ENCODE results near the gene CPM. TPM values are rescaled to one million over a fixed set of nuclear protein-coding genes. Genes with fewer than 3 reads are reported as not detected.

The CPM gene
- total and polyA plus RNA-seq, 10 of the 15 experiments (the other 5 are each of a cell fraction or from before 2014, with no cell fraction given), result 0.06 to 1.7 (median 0.41) TPM

GRCh38 chr12:68972595-68972994, 39.6 kb upstream of the CPM start (continued):
- TF ChIP-seq HSF1 (IDR thresholded peaks at IDR 0.05; ENCODE audit: low read depth, low read length) (no peak), RCOR1 (conservative IDR thresholded peaks at IDR 0.05; ENCODE audit: low read depth, low read length) (no peak), ATF7 (IDR thresholded peaks at IDR 0.05; ENCODE audit: low read depth) (no peak), TCF7 (IDR thresholded peaks at IDR 0.05; ENCODE audit: borderline replicate concordance) (no peak), SIX5 (IDR thresholded peaks at IDR 0.05; ENCODE audit: low read depth, low read length, severe bottlenecking) (no peak)

- RAD21 ChIA-PET (ENCODE audit: unreplicated experiment), result no interaction called here
- POLR2A ChIA-PET, result no interaction called here
- 71% methylated on average over 7 of the region's 8 CpGs for whole genome bisulfite sequencing (ENCODE audit: insufficient coverage, insufficient replicate concordance, low lambda C conversion rate, missing lambda C conversion rate)
- in situ Hi-C loops (cut with MboI), result no loop called here
- Histone ChIP-seq H3K9ac (ENCODE audit: control insufficient read depth, insufficient read depth, low read length) (no peak overlapping the region), H3K79me2 (ENCODE audit: control insufficient read depth, insufficient read depth, low read length) (no peaks in the 10 kb centered on the region), H2AFZ (ENCODE audit: control insufficient read depth, low read depth, low read length) (no peak overlapping the region), H3K4me1 (ENCODE audit: control insufficient read depth, insufficient read depth, low read length) (no peaks in the 10 kb centered on the region), H3K36me3 (ENCODE audit: control insufficient read depth in 2 of 2, insufficient read depth in 2 of 2, low read length in 1 of 2) (no peaks in the 10 kb centered on the region), H3K27ac (ENCODE audit: control insufficient read depth, insufficient read depth) (no peak overlapping the region), H3K9me3 (replicated peaks; ENCODE audit: control insufficient read depth, insufficient read depth, low read length) (no peaks in the 10 kb centered on the region), H3K4me3 (no peak overlapping the region), H4K20me1 (ENCODE audit: control insufficient read depth, insufficient read depth) (no peaks in the 10 kb centered on the region), H3K4me2 (ENCODE audit: control insufficient read depth, insufficient read depth) (no peak overlapping the region), H3K27me3 (replicated peaks in 1 of 2; ENCODE audit: control insufficient read depth in 2 of 2, insufficient read depth in 2 of 2, low read length in 1 of 2) (no peaks in the 10 kb centered on the region)
- BruUV-seq (replicated peaks), result no TSS peak
- intact Hi-C loops (cut with micrococcal nuclease; ENCODE audit: unreplicated experiment), result no loop called here
- CTCF ChIA-PET, result interaction anchor here (1.1 kb wide), 1 partner anchor 19 kb away, joined by 3 read pairs; no protein-coding TSS in a partner anchor
- SMC1A ChIA-PET (ENCODE audit: uncharacterized antibody, unreplicated experiment), result interaction anchor here (0.6 kb wide), 1 partner anchor 762 kb away, joined by 3 read pairs; no protein-coding TSS in a partner anchor
- ATAC-seq (no peak), FAIRE-seq (no peak), DNase-seq (ENCODE audit: low read depth, low spot score) (no peak)
- TF ChIP-seq ZNF217 (IDR thresholded peaks at IDR 0.05), result no peak
- TF ChIP-seq SIX5 (IDR thresholded peaks at IDR 0.05; ENCODE audit: low read depth, low read length, severe bottlenecking), result no peak
- TF ChIP-seq CREM (IDR thresholded peaks at IDR 0.05; ENCODE audit: low read depth), result no peak
- TF ChIP-seq ZZZ3 (IDR thresholded peaks at IDR 0.05; ENCODE audit: control insufficient read depth, insufficient read length, low read depth), result no peak
- no peak for TF ChIP-seq IKZF1 (conservative IDR thresholded peaks at IDR 0.05)
- TF ChIP-seq NRF1 (conservative IDR thresholded peaks at IDR 0.05; ENCODE audit: low read depth, low read length), result no peak
- TF ChIP-seq POLR2AphosphoS5 (IDR thresholded peaks at IDR 0.05; ENCODE audit: low read length), result no peak
- TF ChIP-seq, protein P1, sequence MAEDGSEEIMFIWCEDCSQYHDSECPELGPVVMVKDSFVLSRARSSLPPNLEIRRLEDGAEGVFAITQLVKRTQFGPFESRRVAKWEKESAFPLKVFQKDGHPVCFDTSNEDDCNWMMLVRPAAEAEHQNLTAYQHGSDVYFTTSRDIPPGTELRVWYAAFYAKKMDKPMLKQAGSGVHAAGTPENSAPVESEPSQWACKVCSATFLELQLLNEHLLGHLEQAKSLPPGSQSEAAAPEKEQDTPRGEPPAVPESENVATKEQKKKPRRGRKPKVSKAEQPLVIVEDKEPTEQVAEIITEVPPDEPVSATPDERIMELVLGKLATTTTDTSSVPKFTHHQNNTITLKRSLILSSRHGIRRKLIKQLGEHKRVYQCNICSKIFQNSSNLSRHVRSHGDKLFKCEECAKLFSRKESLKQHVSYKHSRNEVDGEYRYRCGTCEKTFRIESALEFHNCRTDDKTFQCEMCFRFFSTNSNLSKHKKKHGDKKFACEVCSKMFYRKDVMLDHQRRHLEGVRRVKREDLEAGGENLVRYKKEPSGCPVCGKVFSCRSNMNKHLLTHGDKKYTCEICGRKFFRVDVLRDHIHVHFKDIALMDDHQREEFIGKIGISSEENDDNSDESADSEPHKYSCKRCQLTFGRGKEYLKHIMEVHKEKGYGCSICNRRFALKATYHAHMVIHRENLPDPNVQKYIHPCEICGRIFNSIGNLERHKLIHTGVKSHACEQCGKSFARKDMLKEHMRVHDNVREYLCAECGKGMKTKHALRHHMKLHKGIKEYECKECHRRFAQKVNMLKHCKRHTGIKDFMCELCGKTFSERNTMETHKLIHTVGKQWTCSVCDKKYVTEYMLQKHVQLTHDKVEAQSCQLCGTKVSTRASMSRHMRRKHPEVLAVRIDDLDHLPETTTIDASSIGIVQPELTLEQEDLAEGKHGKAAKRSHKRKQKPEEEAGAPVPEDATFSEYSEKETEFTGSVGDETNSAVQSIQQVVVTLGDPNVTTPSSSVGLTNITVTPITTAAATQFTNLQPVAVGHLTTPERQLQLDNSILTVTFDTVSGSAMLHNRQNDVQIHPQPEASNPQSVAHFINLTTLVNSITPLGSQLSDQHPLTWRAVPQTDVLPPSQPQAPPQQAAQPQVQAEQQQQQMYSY (CRISPR knock-in tag; IDR thresholded peaks at IDR 0.05), result no peak
- TF ChIP-seq ZNF622 (IDR thresholded peaks at IDR 0.05), result no peak
- no peak for TF ChIP-seq ATF7 (IDR thresholded peaks at IDR 0.05; ENCODE audit: low read depth)
- TF ChIP-seq EED (IDR thresholded peaks at IDR 0.05; ENCODE audit: low read depth), result no peak
- TF ChIP-seq POLR2A (IDR thresholded peaks at IDR 0.05; ENCODE audit: low read depth, low read length), result no peak
- TF ChIP-seq HCFC1 (IDR thresholded peaks at IDR 0.05; ENCODE audit: low read length), result no peak
- TF ChIP-seq RUNX3 (IDR thresholded peaks at IDR 0.05; ENCODE audit: low read length), result no peak
- no peak for TF ChIP-seq BCLAF1 (IDR thresholded peaks at IDR 0.05)
These were observed 38.4 kb upstream of the CPM start for GRCh38 chr12:68971404-68971803.

Measured in GM12878 (cell line).